SK-N-SH treated with all-trans-retinoic acid at 6 μM for 48 hours (cell line): ENCODE data around the gene CWC15.

ENCODE experiments used
- OSR1 ChIP-seq: fragments of 250-450 bp; sonication (Bioruptor Pico); IDR thresholded peaks from 2 replicates; pipeline ENCODE4 v1.8.0; 2022; ENCODE audit warnings: moderate library complexity, mild to moderate bottlenecking, inconsistent platforms
- TF ChIP-seq, protein P1 (sequence below): fragments of 250-450 bp; sonication (Bioruptor Pico); IDR thresholded peaks from 2 replicates; pipeline ENCODE4 v1.5.1; 2020; ENCODE audit warnings: low read depth, mild to moderate bottlenecking, moderate library complexity

DNA sequence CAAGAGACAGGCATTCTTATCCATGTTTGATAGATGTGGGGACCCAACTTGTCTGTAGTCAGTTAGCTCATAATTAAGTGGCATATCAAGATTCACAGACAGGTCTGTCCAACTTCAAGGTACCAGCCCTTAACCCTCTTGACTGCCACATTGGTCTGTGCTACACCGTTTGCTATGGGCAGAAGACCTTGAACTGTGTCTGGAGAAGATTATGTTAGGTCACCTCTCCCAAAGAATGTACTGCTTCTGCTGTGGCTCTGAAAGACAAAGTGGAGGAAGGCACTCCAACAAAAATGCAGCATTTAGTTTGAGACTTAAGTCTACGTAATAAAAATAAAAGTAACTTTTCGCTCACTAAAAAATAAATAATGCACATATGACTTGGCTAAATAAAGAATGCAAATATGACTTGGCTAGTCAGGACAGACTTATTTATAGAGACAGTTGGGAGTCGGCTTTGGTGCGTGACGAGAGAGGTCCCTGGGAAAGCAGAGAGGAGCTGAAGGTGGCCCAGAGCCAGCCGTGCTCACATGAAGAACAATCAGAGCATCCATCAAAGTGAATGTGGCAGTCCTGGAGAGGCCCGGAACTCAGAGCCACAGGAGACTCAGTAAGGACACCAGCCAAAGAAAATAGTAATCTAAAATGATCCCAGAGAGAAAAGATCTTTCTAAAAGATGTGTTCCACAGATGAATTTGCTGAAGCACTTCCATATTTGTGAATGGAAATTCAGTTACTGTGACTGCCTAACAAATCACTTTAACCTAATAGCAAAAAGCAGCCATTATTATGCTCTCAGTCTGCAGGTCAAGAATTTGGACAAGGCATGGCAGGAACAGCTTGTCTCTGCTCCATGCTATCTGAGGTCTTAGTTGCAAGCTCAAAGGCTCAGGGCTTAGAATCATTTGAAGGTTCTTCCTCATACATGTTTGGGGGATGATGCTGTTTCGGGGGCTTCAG, 35.0 kb downstream of the CWC15 start:
- no peak for TF ChIP-seq OSR1 (CRISPR knock-in tag)
- TF ChIP-seq, protein P1, sequence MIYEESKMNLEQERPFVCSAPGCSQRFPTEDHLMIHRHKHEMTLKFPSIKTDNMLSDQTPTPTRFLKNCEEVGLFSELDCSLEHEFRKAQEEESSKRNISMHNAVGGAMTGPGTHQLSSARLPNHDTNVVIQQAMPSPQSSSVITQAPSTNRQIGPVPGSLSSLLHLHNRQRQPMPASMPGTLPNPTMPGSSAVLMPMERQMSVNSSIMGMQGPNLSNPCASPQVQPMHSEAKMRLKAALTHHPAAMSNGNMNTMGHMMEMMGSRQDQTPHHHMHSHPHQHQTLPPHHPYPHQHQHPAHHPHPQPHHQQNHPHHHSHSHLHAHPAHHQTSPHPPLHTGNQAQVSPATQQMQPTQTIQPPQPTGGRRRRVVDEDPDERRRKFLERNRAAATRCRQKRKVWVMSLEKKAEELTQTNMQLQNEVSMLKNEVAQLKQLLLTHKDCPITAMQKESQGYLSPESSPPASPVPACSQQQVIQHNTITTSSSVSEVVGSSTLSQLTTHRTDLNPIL (CRISPR knock-in tag): no peak
